ENCODE results near the gene PIK3C3.

DNA sequence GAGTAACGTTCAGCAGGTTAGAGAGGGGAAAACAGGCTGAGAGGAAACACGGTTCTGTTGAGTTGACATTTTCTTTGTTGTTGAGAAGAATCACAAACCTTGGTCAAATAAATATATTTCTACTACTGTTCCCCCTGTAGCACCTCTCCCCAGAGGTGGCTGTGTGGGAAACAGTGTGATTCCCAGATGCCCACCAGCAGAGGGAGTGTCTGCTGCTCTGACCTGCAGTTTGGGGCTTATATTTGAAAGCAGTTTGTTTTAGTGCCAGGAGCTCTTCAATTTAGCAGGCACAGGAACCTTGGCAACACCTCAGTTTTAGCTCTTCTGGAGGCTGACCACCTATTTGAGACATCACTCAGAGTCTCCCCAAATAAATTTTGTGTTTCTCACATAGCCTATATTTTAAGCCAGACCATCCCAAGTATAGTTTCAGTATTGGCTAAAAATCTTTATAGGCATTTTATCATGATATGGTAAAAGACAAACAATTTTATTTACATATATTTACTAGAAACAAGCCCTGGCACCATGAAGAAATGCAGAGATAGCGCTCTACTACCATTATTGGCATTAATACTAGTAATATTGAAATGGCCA is 75.7 kb downstream of the PIK3C3 start:
- no peak for TF ChIP-seq POLR2AphosphoS5 (IDR thresholded peaks at IDR 0.05; ENCODE audit: low read depth, low read length)
- no peak for TF ChIP-seq TAF1 (IDR thresholded peaks at IDR 0.05; ENCODE audit: borderline replicate concordance, low read depth, low read length)
- no peak for TF ChIP-seq POLR2A (IDR thresholded peaks at IDR 0.05; ENCODE audit: low read depth, low read length)

All from GM12892 (cell line).